HG03097 (cell line): Measurements from ENCODE around the gene TUBB4A.

Source experiments
- ATAC-seq: cut with Tn5 transposase; IDR thresholded peaks from one replicate; pipeline ENCODE4 v1.9.1; 2021; ENCODE audit not compliant: unreplicated experiment, low FRiP score

TUBB4A gene

GRCh38 chr19:6448045-6448444 lies 54.1 kb downstream of the TUBB4A start:
- no peak for ATAC-seq

- no peak for ATAC-seq
These were observed 55.7 kb downstream of the TUBB4A start for GRCh38 chr19:6446452-6446851.
